Small intestine (tissue), 7 donors: ENCODE data around the gene DDIT4. TPM values are rescaled to one million over a fixed set of nuclear protein-coding genes. Genes with fewer than 3 reads are reported as not detected.
"Not testable (repeated sequence)": the region's sequence is repeated elsewhere in the genome, so short reads cannot be mapped to it uniquely, and the experiment has no call there.

Experiments
- DNase-seq, 2 donors: peaks; one replicate each; pipeline versions ENCODE4 v3.0.0 to v3.0.0-alpha.2; 2013
- FAIRE-seq: peaks from 2 replicates; lab custom pipeline; 2012; peaks lifted over from hg19 to GRCh38; lab: Jason Lieb, UNC
- H3K27ac ChIP-seq, 3 donors: one replicate each; pipeline ENCODE4 v1.5.1; 2013; ENCODE audit warnings: low read length in 2 of 3, mild to moderate bottlenecking in 2 of 3, control low read depth in 1 of 3, inconsistent platforms in 1 of 3, low read depth in 1 of 3, moderate library complexity in 1 of 3
- H3K27me3 ChIP-seq, 3 donors: one replicate each; pipeline ENCODE4 v1.6.1; 2013; ENCODE audit warnings: low read length in 3 of 3, inconsistent platforms in 1 of 3; ENCODE audit not compliant: control insufficient read depth in 3 of 3, insufficient read depth in 3 of 3
- H3K36me3 ChIP-seq, 3 donors: one replicate each; pipeline ENCODE4 v1.6.1; 2013; ENCODE audit warnings: low read length in 3 of 3, inconsistent platforms in 1 of 3, low read depth in 1 of 3, mild to moderate bottlenecking in 1 of 3, moderate library complexity in 1 of 3; ENCODE audit not compliant: control insufficient read depth in 3 of 3, insufficient read depth in 2 of 3
- H3K4me1 ChIP-seq, 3 donors: one replicate each; pipeline ENCODE4 v1.6.1; 2013; ENCODE audit warnings: low read length in 2 of 3, inconsistent platforms in 1 of 3, low read depth in 1 of 3, mild to moderate bottlenecking in 1 of 3, moderate library complexity in 1 of 3; ENCODE audit not compliant: control insufficient read depth in 3 of 3, insufficient read depth in 2 of 3
- H3K4me3 ChIP-seq, 3 donors: one replicate each; pipeline ENCODE4 v1.5.1; 2013; ENCODE audit warnings: low read length in 3 of 3, control low read depth in 1 of 3, inconsistent platforms in 1 of 3, low read depth in 1 of 3, mild to moderate bottlenecking in 1 of 3, moderate library complexity in 1 of 3
- H3K9me3 ChIP-seq, 2 donors: one replicate each; pipeline ENCODE4 v1.6.1; 2013; ENCODE audit warnings: low read depth in 1 of 2, low read length in 1 of 2; ENCODE audit not compliant: control insufficient read depth in 2 of 2, insufficient read depth in 1 of 2
- WGBS, 3 donors: extraction: QIAGEN DNeasy Blood & Tissue Kit; methylation state at CpG; one replicate each; pipeline ENCODE4 v1.1.7; 2013; 5-methylcytosine and 5-hydroxymethylcytosine counted together
- polyA plus RNA-seq, 4 donors: library from polyadenylated mRNA; stranded (reverse) in 3 of 4; unstranded in 1 of 4; fragments of 200-250 nt in 3 of 4; fragments of 120-200 nt in 1 of 4; gene quantifications; one replicate each; pipeline versions ENCODE4 v1.2.1 to v1.2.3, GENCODE V29; 2013
- donor health status: healthy with polysubstance abuse.
- donor health status: control.
- donor health status: control.
- donor health status: Bipolar disorder and iron deficiency.
- donor health status: healthy.

DDIT4 gene
- polyA plus RNA-seq, 4 donors, result 34.4 to 330 (median 41.6) TPM

DNA sequence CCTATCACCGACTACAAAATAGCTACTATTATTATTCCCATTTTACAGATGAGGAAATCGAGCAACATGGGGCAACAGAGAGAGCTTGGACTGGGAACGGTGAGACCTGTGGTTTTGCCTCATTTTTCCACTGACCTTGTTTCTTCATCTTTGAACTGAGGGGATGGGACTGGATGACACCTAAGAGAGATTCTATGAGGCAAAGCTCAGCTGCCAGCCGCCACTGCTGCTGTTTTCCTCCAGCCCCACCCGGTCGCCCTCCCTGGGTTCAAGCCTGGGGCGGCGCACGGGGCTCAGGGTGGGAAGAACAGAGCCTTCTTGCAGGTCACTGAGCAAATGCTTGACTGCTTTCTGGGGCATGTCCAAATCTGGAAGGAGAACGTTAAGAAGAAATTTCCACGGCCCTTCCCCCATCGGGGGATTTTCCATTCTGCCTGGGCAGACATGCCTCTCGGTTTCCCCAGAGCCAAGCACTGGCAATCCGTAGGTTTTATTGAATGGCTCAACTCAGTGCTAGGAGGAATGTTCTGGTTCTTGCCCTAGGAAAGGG lies 12.3 kb downstream of the DDIT4 start:
- no peaks in the 10 kb centered on the region for H3K9me3 ChIP-seq
- H3K27me3 ChIP-seq, result no peaks in the 10 kb centered on the region
- H3K4me1 ChIP-seq, result peaks cover 0 to 5% (median 0%) of the 10 kb centered on the region in 3 donors
- H3K36me3 ChIP-seq, result no peaks in the 10 kb centered on the region
- no peak for DNase-seq
- WGBS, 3 donors, result 58 to 63% (median 59%) methylated on average over 14 of the region's 14 CpGs
- H3K27ac ChIP-seq, result no peak overlapping the region
- H3K4me3 ChIP-seq, result no peak overlapping the region
- no peak for FAIRE-seq

DNA sequence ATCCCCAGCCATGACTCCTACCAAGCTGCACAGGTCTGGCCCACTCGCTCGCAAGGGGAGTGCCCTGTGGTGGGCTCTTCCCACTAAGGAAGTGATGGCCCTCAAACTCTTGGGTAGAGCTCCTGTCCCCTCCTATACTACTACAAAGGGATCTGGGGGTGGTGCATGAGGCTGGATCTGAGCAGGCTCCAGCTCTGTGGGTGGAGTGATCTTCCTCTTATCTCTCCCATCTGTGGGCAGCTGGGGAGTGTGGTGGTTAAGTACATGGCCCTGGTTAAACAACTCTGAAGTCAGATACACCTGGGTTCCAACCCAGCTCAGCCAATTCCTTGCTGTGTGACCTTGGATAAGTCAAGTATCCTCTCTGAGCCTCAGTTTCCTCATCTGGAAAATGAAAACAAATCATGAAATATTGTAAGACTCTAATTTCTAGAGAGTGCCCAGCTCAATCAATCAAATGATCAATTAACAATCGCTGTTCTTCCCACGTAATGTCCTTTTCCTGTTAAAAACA lies 17.4 kb downstream of the DDIT4 start:
- no peak for FAIRE-seq
- no peaks in the 10 kb centered on the region for H3K9me3 ChIP-seq
- no peak for DNase-seq
- no peak overlapping the region for H3K4me3 ChIP-seq
- H3K4me1 ChIP-seq, result peaks cover 0 to 2% (median 0%) of the 10 kb centered on the region in 3 donors
- H3K27ac ChIP-seq, result no peak overlapping the region
- no peaks in the 10 kb centered on the region for H3K36me3 ChIP-seq
- no peaks in the 10 kb centered on the region for H3K27me3 ChIP-seq
- WGBS, 3 donors, result 95 to 98% (median 96%) methylated on average over 4 of the region's 4 CpGs

DNA sequence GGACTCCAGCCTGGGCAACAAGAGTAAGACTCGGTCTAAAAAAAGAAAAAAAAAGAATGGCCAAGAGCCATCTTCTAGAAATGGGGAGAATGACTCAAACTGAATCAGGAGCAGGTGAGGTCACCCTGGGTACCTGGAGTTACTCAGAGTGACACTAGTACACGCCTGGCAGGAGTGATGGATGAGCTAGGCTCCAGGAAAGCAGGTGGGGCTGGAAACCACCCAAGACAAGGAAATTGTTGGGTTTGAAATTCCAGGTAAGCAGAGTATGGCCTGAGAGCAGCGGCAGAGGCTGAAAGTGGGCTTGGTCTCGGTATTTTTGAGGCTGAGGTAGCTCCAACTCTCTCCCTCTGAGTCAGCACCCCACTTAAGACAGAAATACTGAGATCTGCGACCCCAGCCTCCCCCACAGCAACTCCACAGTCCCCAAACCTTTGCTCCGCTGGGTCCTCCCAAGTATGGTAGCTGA lies 18.5 kb downstream of the DDIT4 start:
- no peaks in the 10 kb centered on the region for H3K27me3 ChIP-seq
- H3K36me3 ChIP-seq, result no peaks in the 10 kb centered on the region
- no peak overlapping the region for H3K4me3 ChIP-seq
- DNase-seq (peak in 1 of 2 donors; percentile 62), FAIRE-seq (no peak)
- H3K4me1 ChIP-seq, result peaks cover 0 to 5% (median 2%) of the 10 kb centered on the region in 3 donors
- no peaks in the 10 kb centered on the region for H3K9me3 ChIP-seq
- 27 to 58% (median 33%) methylated on average over 5 to 6 of the region's 6 CpGs for WGBS, 3 donors
- H3K27ac ChIP-seq, result peak overlapping the region in 1 of 3 donors; percentile 23

DNA sequence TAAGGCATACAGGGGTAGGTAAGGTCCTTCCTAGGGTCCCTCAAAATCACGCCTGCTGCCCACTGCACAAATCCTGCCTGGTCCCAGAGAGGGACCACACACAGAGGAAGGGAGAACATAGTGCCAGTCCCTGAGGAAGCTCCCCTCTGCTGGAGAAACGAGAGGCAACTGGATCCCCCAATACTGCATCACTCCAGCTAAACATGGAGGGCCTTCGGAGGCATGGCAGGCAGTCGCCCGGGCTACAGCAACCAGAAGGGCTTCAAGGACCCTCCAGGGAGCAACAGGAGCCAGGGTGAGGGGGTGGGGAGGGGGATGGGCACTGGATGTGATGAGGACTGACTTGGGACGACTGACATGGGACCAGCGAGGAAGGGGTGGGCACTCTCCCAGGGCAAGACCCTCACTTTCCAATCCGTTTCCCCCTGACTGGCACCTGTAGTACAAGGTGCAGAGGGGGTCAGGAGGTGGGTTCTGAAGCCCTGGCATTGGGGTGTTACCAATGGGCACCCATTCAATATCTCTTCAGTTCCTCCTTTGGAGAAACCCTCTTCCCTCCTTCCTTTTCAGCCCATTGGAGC lies 21.7 kb downstream of the DDIT4 start:
- H3K4me1 ChIP-seq, result peaks cover 2 to 15% (median 4%) of the 10 kb centered on the region in 3 donors
- no peak for FAIRE-seq
- H3K27ac ChIP-seq, result peak overlapping the region in 1 of 3 donors; percentile 45
- H3K9me3 ChIP-seq, result no peaks in the 10 kb centered on the region
- no peaks in the 10 kb centered on the region for H3K36me3 ChIP-seq
- DNase-seq, result no peak
- WGBS, 3 donors, result 81 to 93% (median 87%) methylated on average over 8 of the region's 8 CpGs
- no peak overlapping the region for H3K4me3 ChIP-seq
- no peaks in the 10 kb centered on the region for H3K27me3 ChIP-seq

DNA sequence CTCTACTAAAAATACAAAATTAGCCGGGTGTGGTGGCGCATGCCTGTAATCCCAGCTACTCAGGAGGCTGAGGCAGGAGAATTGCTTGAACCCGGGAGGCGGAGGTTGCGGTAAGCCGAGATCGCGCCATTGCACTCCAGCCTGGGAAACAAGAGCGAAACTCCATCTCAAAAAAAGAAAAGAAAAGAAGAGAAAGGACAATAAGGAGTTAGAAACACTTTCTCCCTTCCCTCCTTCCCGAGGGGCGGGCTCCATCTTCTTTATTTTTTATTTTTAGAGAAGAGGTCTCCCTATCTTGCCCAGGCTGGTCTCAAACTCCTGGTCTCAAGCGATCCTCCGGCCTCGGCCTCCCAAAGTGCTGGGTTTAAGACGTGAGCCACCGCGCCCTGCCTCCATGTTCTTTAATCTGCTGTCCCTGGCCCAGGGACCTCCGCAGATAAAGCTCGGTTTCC lies 23.1 kb downstream of the DDIT4 start:
- not testable (repeated sequence) for FAIRE-seq, H3K36me3 ChIP-seq, H3K27me3 ChIP-seq, H3K9me3 ChIP-seq, DNase-seq
- peak overlapping the region in 1 of 3 donors; percentile 61 for H3K4me3 ChIP-seq
- peak overlapping the region in 2 of 3 donors; percentile 5 to 99 for H3K27ac ChIP-seq
- WGBS, 3 donors, result 69 to 81% (median 70%) methylated on average over 13 to 19 of the region's 19 CpGs
- peaks cover 2 to 15% (median 4%) of the 10 kb centered on the region in 3 donors for H3K4me1 ChIP-seq

DNA sequence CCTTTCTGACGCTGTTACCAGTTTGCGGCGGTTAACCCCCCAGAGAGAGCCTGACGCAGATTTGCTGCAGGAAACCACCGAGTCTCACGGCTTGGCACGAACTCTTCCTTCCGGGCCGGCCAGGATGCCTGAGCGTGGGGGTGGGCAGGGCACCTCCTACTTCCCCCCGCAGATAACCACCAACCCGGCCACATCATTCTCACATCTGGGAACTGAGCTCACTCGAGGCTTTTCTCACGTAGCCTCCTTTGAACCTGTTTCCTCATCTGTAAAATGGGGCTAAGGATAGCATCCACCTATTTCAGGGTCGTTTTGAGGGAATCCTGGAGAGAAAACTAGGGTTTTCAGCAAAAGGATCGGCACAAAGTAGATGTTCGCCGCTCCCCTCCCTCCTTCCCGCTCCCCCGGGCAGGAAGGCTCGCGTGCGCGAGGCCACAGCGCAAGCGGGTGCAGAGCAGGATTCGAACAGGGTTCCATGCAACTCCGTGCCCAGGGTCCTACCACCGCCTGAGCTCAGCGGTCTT lies 23.6 kb downstream of the DDIT4 start:
- 10 to 21% (median 12%) methylated on average over 23 to 30 of the region's 30 CpGs for WGBS, 3 donors
- Histone ChIP-seq H3K9me3 (no peaks in the 10 kb centered on the region), H3K36me3 (no peaks in the 10 kb centered on the region), H3K4me1 (peaks cover 2 to 15% (median 4%) of the 10 kb centered on the region in 3 donors), H3K4me3 (peak overlapping the region; percentile 52 to 70 (median 61)), H3K27ac (peak overlapping the region; percentile 53 to 99 (median 72)), H3K27me3 (no peaks in the 10 kb centered on the region)
- FAIRE-seq (no peak), DNase-seq (peak; percentile 53 to 75)

DNA sequence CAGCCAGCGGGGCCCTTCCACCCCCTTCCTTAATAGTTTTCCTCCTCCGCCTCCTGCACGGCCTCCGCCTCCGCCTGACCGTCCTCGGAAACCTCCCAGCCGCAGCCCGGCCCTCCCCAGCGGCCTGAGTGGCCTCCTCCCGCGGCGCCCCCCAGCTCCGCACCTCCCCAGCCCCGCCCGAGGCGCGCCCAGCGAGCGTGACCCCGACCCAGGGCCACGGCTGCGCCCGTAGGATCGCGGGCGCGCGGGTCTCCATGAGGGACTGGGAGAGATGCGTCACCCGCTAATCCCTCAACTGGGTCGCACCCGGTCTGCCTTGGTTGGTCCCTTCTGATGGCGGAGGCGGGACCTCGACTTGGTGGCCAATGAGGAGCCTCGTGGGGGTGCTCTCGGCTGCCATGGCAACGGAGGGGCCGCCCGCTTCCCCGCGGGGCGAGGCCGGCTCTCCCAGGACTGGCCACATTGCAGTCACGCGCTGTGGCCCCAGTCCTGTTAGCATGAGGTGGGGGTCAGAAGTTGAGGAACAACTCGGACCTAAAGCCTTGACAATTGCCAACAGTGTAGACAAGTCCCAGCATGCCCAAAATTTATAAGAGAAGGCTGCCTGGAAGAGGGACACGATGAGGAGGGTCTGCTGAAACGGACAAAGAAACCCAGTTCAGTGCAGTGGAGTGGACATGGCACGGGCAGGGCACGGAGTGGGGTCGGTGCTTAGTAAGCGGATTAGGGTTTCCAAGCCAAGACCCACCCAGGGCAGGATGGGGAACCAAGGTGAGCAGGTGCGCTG lies 24.3 kb downstream of the DDIT4 start:
- Histone ChIP-seq H3K4me3 (peak overlapping the region; percentile 52 to 70 (median 61)), H3K9me3 (no peaks in the 10 kb centered on the region), H3K27me3 (no peaks in the 10 kb centered on the region), H3K4me1 (peaks cover 2 to 15% (median 4%) of the 10 kb centered on the region in 3 donors), H3K36me3 (no peaks in the 10 kb centered on the region), H3K27ac (peak overlapping the region; percentile 53 to 99 (median 72))
- no peak for FAIRE-seq
- DNase-seq, result peak; percentile 93 to 97
- 8 to 18% (median 12%) methylated on average over 31 to 55 of the region's 55 CpGs for WGBS, 3 donors
